GM21529 (cell line): ENCODE data around the gene EDNRA.
A peak's percentile ranks its signal among the peaks of the same experiment; 100 is the strongest.

ENCODE experiments used
- ATAC-seq: cut with Tn5 transposase; IDR thresholded peaks from one replicate; pipeline ENCODE4 v1.9.1; 2021; ENCODE audit not compliant: unreplicated experiment

The EDNRA gene

DNA sequence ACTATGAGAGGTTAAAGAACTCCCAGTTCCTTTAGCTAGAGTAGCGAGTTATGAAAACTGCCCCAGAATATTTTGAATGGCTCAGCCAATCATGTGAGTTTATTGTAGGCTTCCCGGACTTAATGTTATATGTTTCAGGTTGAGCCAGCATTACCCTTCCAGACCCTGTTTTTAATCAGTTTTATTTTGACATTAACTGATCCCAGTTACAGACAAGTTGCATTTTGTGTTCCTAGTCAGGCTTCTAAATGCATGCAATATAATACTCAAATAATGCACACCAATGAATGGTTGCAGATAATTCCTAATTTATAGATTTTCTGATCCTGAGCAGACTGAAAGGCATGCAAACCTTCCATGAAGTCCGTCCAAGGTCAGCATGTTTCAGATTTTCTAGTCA lies 57.8 kb downstream of the EDNRA start:
- ATAC-seq, result no peak

GRCh38 chr4:147539959-147540358 lies 59.1 kb downstream of the EDNRA start:
- ATAC-seq, result no peak

GRCh38 chr4:147542229-147542990 lies 61.5 kb downstream of the EDNRA start:
- no peak for ATAC-seq

GRCh38 chr4:147543034-147543433 lies 62.1 kb downstream of the EDNRA start:
- ATAC-seq, result no peak

DNA sequence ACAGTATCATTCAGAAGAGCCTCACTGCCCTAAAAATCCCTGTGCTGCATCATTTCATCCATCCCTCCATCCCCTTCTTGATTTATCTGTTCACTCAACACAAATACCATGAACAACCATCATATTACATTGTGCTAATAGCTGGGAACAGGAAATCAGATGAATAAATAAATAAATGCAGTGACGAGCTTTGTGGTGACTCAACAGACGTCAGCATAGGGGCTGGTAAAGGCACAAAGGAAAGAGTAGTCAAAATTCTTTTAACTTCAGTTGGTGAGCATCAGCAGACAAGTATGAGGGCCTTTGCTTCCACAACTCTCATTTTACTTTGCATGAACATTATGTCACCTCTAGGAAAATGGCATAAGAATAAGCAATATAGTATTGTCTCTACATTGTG lies 65.5 kb downstream of the EDNRA start:
- ATAC-seq, result no peak

DNA sequence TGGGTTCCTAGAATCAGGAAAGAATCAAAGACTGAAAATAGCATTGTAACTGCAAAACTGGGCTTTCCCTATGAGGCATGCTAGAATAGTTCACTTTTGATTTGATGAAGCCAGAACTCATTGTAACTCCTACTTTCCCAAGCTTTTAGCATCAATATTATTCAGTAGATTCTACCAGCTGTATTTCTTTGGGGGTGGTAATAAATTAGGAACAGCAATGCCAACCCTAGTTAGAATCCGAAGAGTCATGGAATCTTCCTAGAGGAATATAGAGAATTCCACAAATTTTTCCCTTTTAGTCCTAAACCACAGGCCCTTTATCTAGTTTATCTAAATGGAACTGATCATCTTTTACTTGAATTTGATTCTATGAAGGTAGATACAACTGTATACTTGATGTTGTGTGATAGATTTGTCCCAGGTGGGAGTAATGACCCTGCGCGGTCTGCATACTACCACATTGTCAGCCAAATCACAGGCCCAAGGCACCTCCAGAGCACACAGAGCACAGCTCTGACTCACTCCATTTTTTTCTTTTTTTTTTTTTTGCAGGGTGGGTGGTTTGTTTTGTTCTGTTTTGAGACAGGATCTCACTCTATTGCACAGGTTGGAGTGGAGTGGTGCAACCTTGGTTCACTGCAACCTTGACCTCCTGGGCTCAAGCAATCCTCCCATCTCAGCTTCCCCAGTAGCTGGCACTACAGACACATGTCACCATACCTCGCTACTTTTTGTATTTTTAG lies 66.6 kb downstream of the EDNRA start:
- ATAC-seq, result peak; percentile 48

GRCh38 chr4:147548256-147548655 lies 67.4 kb downstream of the EDNRA start:
- no peak for ATAC-seq

DNA sequence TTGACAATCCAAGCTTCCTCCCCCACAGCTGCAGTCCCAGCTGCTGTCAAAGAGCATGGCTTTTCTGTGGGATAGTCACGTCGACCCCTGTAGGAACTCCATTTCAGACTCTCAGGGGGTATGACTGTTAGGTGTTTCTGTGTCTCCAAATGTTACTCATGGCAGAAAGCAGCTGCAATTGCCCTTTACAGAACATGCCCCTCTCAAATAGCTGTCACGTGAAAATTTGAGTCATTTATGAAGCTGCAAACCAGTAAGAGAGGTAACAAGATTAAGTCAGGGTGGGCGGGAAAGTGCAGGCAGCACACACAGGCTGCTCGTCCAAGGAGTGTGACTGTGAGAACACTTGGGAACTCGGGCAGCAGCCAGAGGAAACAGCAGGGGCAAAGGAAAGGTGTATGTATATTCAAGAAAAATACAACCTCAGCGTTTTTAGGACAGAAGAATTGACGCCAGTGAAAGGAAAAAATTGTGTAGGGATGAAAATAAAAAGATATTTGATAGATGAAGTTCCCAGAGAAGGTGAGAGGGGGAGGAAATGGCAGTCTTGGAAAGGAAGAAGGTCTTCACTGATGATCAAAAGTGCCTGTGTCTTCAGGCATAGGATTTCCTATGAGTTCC lies 69.8 kb downstream of the EDNRA start:
- peak; percentile 77 for ATAC-seq

GRCh38 chr4:147560625-147561024 lies 79.7 kb downstream of the EDNRA start:
- ATAC-seq, result no peak

GRCh38 chr4:147566762-147567161 lies 85.9 kb downstream of the EDNRA start:
- no peak for ATAC-seq

- no peak for ATAC-seq
Observed at GRCh38 chr4:147567276-147567675, 86.4 kb downstream of the EDNRA start.

DNA sequence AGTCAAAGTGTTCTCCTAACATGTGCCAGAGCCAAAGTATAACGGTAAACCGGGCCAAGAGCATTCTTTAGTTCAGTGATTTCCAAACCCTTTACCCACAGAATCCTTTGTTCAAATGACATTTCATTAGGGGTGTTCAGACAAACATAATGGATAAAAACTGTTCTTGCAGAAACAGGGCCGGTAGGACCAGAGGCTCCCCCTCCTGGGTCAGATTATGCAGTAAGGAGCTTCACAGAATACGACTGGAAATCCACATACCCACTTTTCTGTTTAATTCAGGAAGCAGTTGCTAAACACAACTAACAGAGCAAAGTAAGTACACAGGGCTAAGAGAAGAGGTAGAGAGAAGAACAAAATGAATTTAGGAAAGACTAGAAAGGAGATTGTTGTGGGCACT lies 89.7 kb downstream of the EDNRA start:
- ATAC-seq, result no peak

DNA sequence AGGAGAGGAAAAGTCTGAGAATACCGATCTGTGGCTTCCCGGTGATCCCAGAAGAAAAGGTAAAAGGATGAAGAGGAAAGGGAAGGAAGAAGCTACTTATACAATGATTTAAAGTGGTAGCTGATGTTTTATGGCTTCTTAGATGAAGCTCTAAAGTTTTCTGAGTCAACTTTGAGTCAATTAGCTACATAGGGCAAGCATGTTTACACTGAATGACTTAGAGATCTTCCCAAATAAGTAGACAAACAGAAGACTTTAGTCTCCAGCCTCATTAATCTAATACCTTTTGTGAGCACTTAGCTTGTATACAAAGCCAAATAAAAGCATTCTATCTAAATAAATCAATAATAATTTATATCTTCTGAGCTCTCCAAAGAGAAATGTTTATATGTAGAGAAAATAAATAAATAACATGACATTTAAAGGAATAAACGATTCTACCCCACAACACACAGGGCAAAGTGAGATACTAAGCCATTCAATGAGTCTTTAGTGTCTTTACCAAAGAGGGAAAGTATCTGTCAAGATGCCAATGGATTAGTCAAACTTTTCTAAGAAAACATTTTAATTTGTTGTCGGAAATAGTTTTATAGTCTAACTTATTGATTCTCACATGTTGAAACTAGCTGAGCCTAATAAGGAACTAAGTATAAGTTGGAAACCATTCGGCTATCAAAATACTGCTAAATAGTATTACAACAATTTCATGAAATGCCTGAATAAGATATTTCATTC lies 90.3 kb downstream of the EDNRA start:
- ATAC-seq, result no peak

DNA sequence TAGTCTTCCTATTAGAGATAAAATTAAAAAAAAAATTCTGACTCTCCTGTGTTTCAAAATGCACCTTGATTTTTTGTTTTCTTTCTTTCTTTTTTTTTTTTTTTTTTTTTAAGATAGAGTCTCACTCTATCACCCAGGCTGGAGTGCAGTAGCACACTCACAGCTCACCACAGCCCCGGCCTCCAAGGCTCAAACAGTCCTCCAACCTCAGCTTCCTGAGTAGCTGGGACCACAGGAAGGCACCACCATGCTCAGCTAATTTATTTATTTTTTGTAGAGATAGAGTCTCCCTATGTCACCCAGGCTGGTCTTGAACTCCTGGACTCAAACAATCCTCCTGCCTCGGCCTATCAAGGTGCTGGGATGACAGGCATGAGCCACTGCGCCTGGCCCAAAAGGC lies 95.2 kb downstream of the EDNRA start:
- no peak for ATAC-seq

DNA sequence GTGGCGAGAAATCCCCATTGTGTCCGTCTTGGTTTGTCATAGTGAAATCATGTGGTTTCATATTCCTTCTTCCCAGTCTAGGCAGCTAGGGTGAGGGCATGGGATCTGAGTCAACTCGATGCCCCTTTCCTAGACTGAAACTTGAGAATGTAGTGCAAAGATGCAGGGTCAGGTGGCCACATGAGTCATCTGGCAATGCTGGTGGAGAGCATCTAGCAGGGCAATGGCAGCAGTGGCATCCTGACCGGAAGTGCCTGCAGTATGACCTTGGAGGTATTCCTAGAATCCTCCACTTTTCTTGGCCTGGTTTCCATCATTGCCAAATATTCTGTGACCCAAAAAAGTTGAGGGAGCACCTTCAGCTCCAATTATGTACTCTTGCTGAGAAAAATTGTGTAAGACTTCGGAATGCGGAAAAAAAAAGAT lies 97.2 kb downstream of the EDNRA start:
- ATAC-seq, result no peak

GRCh38 chr4:147578593-147578992 lies 97.7 kb downstream of the EDNRA start:
- ATAC-seq, result no peak

DNA sequence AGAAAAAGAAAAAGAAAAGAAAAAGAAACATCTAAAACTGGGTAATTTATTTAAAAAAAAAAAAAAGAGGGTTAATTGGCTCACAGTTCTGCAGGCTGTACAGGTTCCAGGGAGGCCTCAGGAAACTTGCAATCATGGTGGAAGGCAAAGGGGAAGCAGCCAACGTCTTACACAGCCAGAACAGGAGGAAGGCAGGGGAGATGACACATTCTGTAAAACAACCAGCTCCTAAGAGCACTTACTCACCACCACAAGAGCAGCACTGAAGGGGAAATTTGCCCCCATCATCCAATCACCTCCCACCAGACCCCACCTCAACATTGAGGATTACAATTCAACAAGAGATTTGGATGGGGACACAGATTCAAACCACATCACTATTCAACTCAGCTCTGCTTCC lies 99.5 kb downstream of the EDNRA start:
- ATAC-seq, result no peak

GRCh38 chr4:147581606-147582350 lies 100.9 kb downstream of the EDNRA start:
- ATAC-seq, result no peak

- no peak for ATAC-seq
Observed at GRCh38 chr4:147582386-147583060, 101.6 kb downstream of the EDNRA start.

DNA sequence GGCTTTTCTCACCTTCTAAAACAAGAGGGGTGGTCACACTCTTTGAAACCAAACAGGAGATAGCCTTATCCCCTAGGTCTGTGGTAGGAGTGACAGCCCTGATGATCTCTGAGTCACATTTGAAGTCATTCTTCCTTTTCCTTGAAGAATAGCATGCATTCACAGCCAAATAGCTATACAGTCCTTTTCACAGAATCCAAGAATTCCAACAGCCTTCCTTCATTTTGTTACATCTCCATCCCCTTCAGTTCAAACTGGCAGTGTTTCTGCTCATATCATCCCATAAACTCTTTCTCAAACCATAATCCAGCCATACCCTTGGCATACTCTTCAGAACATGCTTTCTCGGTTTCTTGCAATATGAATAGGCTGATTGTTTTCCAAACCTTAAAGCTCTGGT lies 103.0 kb downstream of the EDNRA start:
- ATAC-seq, result no peak
